Neural progenitor cell (in vitro differentiated cells): ENCODE results near the gene VSTM4.

Experiments
- CTCF ChIP-seq: fragments of 200-600 bp; sonication (generic); IDR thresholded peaks from 2 replicates; pipeline ENCODE4 v1.5.1; 2017; ENCODE audit warnings: antibody characterized with exemption, mild to moderate bottlenecking
- EZH2 ChIP-seq: fragments of 200-600 bp; sonication (generic); IDR thresholded peaks from 2 replicates; pipeline ENCODE4 v1.6.1; 2017; ENCODE audit warnings: antibody characterized with exemption, mild to moderate bottlenecking, moderate library complexity

GRCh38 chr10:49033939-49034338, 81.4 kb downstream of the VSTM4 start:
- TF ChIP-seq CTCF (no peak), EZH2 (no peak)
